Mononuclear cell (primary cell): ENCODE data around the gene PDGFC. TPM values are rescaled to one million over a fixed set of nuclear protein-coding genes. Genes with fewer than 3 reads are reported as not detected.
"Not testable (repeated sequence)": the region's sequence is repeated elsewhere in the genome, so short reads cannot be mapped to it uniquely, and the experiment has no call there.

Experiments used
- H3K27me3 ChIP-seq: 2 replicates; pipeline ENCODE4 v1.6.0; 2011; ENCODE audit warnings: low read length, control low read depth; ENCODE audit not compliant: insufficient read depth
- H3K4me1 ChIP-seq: 2 replicates; pipeline ENCODE4 v1.5.1; 2011; ENCODE audit warnings: mild to moderate bottlenecking, low read length, control low read depth; ENCODE audit not compliant: insufficient read depth
- H3K4me3 ChIP-seq: 2 replicates; pipeline ENCODE4 v1.5.1; 2011; ENCODE audit warnings: mild to moderate bottlenecking, low read length, moderate library complexity
- H3K9me3 ChIP-seq: 2 replicates; pipeline ENCODE4 v1.5.1; 2011; ENCODE audit warnings: low read depth, mild to moderate bottlenecking, control low read depth, low read length
- total RNA-seq: library from RNA; depleted of rRNA; stranded (reverse); fragments of >200 nt; gene quantifications from one replicate; pipeline ENCODE4 v1.2.3, GENCODE V29; 2012

PDGFC gene
- total RNA-seq, 1 donor, result 6.9 TPM

- H3K4me1 ChIP-seq, result peaks cover 11% of the 10 kb centered on the region
- H3K9me3 ChIP-seq, result no peaks in the 10 kb centered on the region
- H3K27me3 ChIP-seq, result no peaks in the 10 kb centered on the region
- no peak overlapping the region for H3K4me3 ChIP-seq
Observed at GRCh38 chr4:156948738-156949137, 22.9 kb downstream of the PDGFC start.

GRCh38 chr4:156948133-156948532 is 23.5 kb downstream of the PDGFC start:
- peaks cover 11% of the 10 kb centered on the region for H3K4me1 ChIP-seq
- H3K4me3 ChIP-seq, result no peak overlapping the region
- H3K27me3 ChIP-seq, result no peaks in the 10 kb centered on the region
- H3K9me3 ChIP-seq, result no peaks in the 10 kb centered on the region

- Histone ChIP-seq H3K27me3 (no peaks in the 10 kb centered on the region), H3K9me3 (no peaks in the 10 kb centered on the region), H3K4me1 (peaks cover 11% of the 10 kb centered on the region)
Observed at GRCh38 chr4:156946516-156947424, 24.8 kb downstream of the PDGFC start.

GRCh38 chr4:156945532-156945931 is 26.1 kb downstream of the PDGFC start:
- Histone ChIP-seq H3K9me3 (no peaks in the 10 kb centered on the region), H3K4me3 (no peak overlapping the region), H3K4me1 (peaks cover 11% of the 10 kb centered on the region), H3K27me3 (no peaks in the 10 kb centered on the region)

More at GRCh38 chr4:156946516-156947424, 24.8 kb downstream of the PDGFC start:
- no peak overlapping the region for H3K4me3 ChIP-seq

GRCh38 chr4:156942991-156943390 is 28.6 kb downstream of the PDGFC start:
- no peak overlapping the region for H3K4me3 ChIP-seq
- H3K27me3 ChIP-seq, result no peaks in the 10 kb centered on the region
- H3K4me1 ChIP-seq, result peaks cover 5% of the 10 kb centered on the region
- no peaks in the 10 kb centered on the region for H3K9me3 ChIP-seq

- peaks cover 5% of the 10 kb centered on the region for H3K4me1 ChIP-seq
- no peaks in the 10 kb centered on the region for H3K27me3 ChIP-seq
- no peak overlapping the region for H3K4me3 ChIP-seq
- H3K9me3 ChIP-seq, result no peaks in the 10 kb centered on the region
Observed at GRCh38 chr4:156941940-156942548, 29.6 kb downstream of the PDGFC start.

- H3K4me3 ChIP-seq, result no peak overlapping the region
Observed at GRCh38 chr4:156939801-156940200, 31.8 kb downstream of the PDGFC start.

GRCh38 chr4:156939139-156939538 is 32.5 kb downstream of the PDGFC start:
- no peaks in the 10 kb centered on the region for H3K4me1 ChIP-seq
- no peak overlapping the region for H3K4me3 ChIP-seq
- H3K9me3 ChIP-seq, result no peaks in the 10 kb centered on the region
- H3K27me3 ChIP-seq, result no peaks in the 10 kb centered on the region

More at GRCh38 chr4:156939801-156940200, 31.8 kb downstream of the PDGFC start:
- no peaks in the 10 kb centered on the region for H3K9me3 ChIP-seq
- no peaks in the 10 kb centered on the region for H3K27me3 ChIP-seq
- no peaks in the 10 kb centered on the region for H3K4me1 ChIP-seq

- Histone ChIP-seq H3K9me3 (no peaks in the 10 kb centered on the region), H3K27me3 (no peaks in the 10 kb centered on the region), H3K4me1 (no peaks in the 10 kb centered on the region), H3K4me3 (no peak overlapping the region)
Observed at GRCh38 chr4:156934259-156934635, 37.4 kb downstream of the PDGFC start.

- Histone ChIP-seq H3K4me1 (no peaks in the 10 kb centered on the region), H3K9me3 (no peaks in the 10 kb centered on the region), H3K27me3 (no peaks in the 10 kb centered on the region), H3K4me3 (no peak overlapping the region)
Observed at GRCh38 chr4:156933633-156934258, 37.9 kb downstream of the PDGFC start.

- not testable (repeated sequence) for H3K4me3 ChIP-seq, H3K27me3 ChIP-seq, H3K4me1 ChIP-seq, H3K9me3 ChIP-seq
Observed at GRCh38 chr4:156932360-156932759, 39.2 kb downstream of the PDGFC start.

GRCh38 chr4:156931267-156931666 is 40.3 kb downstream of the PDGFC start:
- Histone ChIP-seq H3K9me3 (no peaks in the 10 kb centered on the region), H3K4me1 (no peaks in the 10 kb centered on the region), H3K27me3 (no peaks in the 10 kb centered on the region), H3K4me3 (no peak overlapping the region)

- no peak overlapping the region for H3K4me3 ChIP-seq
- H3K9me3 ChIP-seq, result no peaks in the 10 kb centered on the region
- H3K4me1 ChIP-seq, result no peaks in the 10 kb centered on the region
- no peaks in the 10 kb centered on the region for H3K27me3 ChIP-seq
Observed at GRCh38 chr4:156929386-156930105, 42.1 kb downstream of the PDGFC start.

GRCh38 chr4:156924774-156925315 is 46.8 kb downstream of the PDGFC start:
- no peaks in the 10 kb centered on the region for H3K9me3 ChIP-seq
- no peak overlapping the region for H3K4me3 ChIP-seq
- no peaks in the 10 kb centered on the region for H3K4me1 ChIP-seq
- H3K27me3 ChIP-seq, result no peaks in the 10 kb centered on the region
